Colonic mucosa (tissue), 4 donors: ENCODE results near the gene TTC17. TPM values are rescaled to one million over a fixed set of nuclear protein-coding genes. Genes with fewer than 3 reads are reported as not detected.
"Not testable (repeated sequence)": the region's sequence is repeated elsewhere in the genome, so short reads cannot be mapped to it uniquely, and the experiment has no call there.

Experiments used
- DNase-seq: peaks from one replicate; pipeline ENCODE4 v3.0.0-alpha.2; 2020
- H3K27ac ChIP-seq: fragments of 200-600 bp; one replicate; pipeline ENCODE4 v1.8.0; 2021
- H3K27me3 ChIP-seq: fragments of 200-600 bp; one replicate; pipeline ENCODE4 v1.8.0; 2021
- H3K36me3 ChIP-seq: fragments of 200-600 bp; one replicate; pipeline ENCODE4 v1.8.0; 2021
- H3K4me1 ChIP-seq: fragments of 200-600 bp; one replicate; pipeline ENCODE4 v1.8.0; 2021; ENCODE audit warnings: mild to moderate bottlenecking
- H3K4me3 ChIP-seq: fragments of 200-600 bp; one replicate; pipeline ENCODE4 v1.8.0; 2021
- H3K9ac ChIP-seq, 2 donors: one replicate each; pipeline ENCODE4 v1.7.0; 2013; ENCODE audit warnings: control low read depth in 2 of 2, low read depth in 2 of 2, low read length in 2 of 2
- H3K9me3 ChIP-seq: fragments of 200-600 bp; one replicate; pipeline ENCODE4 v1.8.0; 2021
- CTCF ChIP-seq: fragments of 200-600 bp; IDR thresholded peaks from one replicate; pipeline ENCODE4 v1.8.0; 2022; ENCODE audit warnings: antibody characterized with exemption, mild to moderate bottlenecking
- intact Hi-C: fragments of 100-400 bp; cut with DNase I; formaldehyde crosslinking; loops from one replicate; pipeline ENCODE4 v1.14.1; 2022
- total RNA-seq, 2 donors: library from RNA; stranded (reverse); fragmentation: NEBNext Ultra II Directional in 1 of 2; extraction: Animal tissue kit (Norgen Biotek cat#: 25700) in 1 of 2; gene quantifications; one replicate each; pipeline ENCODE4 v1.2.1, GENCODE V29; 2021
- donor health status: healthy.
- donor health status: DM: no; HTN: no; CAD: no.
- donor health status: DM: no; HTN: no; CAD: no.

Gene TTC17
- total RNA-seq, 2 donors from 2014 or later, result 48.6 to 56.5 TPM

- Histone ChIP-seq H3K4me3 (no peak overlapping the region), H3K27me3 (no peaks in the 10 kb centered on the region), H3K27ac (no peak overlapping the region), H3K9ac (no peak overlapping the region), H3K4me1 (no peaks in the 10 kb centered on the region), H3K36me3 (peaks cover 4% of the 10 kb centered on the region), H3K9me3 (no peaks in the 10 kb centered on the region)
- intact Hi-C loops, result no loop called here
- TF ChIP-seq CTCF, result no peak
- no peak for DNase-seq
Observed at GRCh38 chr11:43401252-43401651, 42.5 kb downstream of the TTC17 start.

DNA sequence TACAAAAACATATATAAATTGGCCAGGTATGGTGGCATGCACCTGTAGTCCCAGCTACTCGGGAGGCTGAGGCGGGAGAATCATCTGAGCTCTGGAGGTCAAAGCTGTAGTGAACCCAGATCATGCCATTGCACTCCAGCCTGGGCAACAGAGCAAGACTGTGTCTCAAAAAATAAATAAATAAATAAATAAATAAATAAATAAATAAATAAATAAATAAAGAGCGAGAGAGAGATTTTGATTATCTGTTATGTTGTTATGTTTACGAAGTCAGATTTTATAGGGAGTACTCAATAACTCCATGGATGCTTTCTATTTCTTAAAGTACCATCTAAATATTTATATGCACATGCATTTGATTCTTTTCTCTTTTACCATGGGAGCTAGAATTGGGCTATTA, 43.1 kb downstream of the TTC17 start:
- H3K27me3 ChIP-seq, H3K9ac ChIP-seq, H3K4me3 ChIP-seq, H3K9me3 ChIP-seq, H3K27ac ChIP-seq, H3K4me1 ChIP-seq, intact Hi-C loops, DNase-seq, H3K36me3 ChIP-seq: not testable (repeated sequence)

GRCh38 chr11:43403357-43404231, 44.9 kb downstream of the TTC17 start:
- no peak for TF ChIP-seq CTCF
- H3K4me3 ChIP-seq, result no peak overlapping the region
- no peaks in the 10 kb centered on the region for H3K9me3 ChIP-seq
- peaks cover 4% of the 10 kb centered on the region for H3K36me3 ChIP-seq
- DNase-seq, result no peak
- H3K27me3 ChIP-seq, result no peaks in the 10 kb centered on the region
- intact Hi-C loops, result no loop called here
- no peak overlapping the region for H3K9ac ChIP-seq
- H3K27ac ChIP-seq, result no peak overlapping the region
- H3K4me1 ChIP-seq, result no peaks in the 10 kb centered on the region

DNA sequence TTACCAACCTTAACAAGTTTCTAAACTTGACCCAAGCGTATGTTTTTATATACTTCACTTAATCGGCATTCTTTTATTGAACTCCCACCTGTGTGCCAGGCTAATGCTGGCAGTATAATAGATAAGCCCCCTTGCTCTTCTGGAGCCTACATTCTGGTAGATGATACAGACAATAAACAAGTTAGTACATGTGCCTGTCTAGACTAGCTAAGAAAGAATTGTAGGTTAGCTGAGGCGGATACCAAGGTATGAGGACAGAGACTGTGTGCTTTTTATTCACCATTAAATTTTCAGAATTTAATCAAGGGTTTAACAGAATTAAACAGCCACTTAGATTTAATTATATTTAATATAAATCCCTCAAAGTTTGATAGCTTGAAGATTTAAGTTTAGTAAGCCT, 45.7 kb downstream of the TTC17 start:
- no peaks in the 10 kb centered on the region for H3K9me3 ChIP-seq
- peaks cover 4% of the 10 kb centered on the region for H3K36me3 ChIP-seq
- H3K4me1 ChIP-seq, result no peaks in the 10 kb centered on the region
- no peak overlapping the region for H3K27ac ChIP-seq
- no peak overlapping the region for H3K4me3 ChIP-seq
- no peak overlapping the region for H3K9ac ChIP-seq
- intact Hi-C loops, result no loop called here
- DNase-seq, result no peak
- TF ChIP-seq CTCF, result no peak
- H3K27me3 ChIP-seq, result no peaks in the 10 kb centered on the region

DNA sequence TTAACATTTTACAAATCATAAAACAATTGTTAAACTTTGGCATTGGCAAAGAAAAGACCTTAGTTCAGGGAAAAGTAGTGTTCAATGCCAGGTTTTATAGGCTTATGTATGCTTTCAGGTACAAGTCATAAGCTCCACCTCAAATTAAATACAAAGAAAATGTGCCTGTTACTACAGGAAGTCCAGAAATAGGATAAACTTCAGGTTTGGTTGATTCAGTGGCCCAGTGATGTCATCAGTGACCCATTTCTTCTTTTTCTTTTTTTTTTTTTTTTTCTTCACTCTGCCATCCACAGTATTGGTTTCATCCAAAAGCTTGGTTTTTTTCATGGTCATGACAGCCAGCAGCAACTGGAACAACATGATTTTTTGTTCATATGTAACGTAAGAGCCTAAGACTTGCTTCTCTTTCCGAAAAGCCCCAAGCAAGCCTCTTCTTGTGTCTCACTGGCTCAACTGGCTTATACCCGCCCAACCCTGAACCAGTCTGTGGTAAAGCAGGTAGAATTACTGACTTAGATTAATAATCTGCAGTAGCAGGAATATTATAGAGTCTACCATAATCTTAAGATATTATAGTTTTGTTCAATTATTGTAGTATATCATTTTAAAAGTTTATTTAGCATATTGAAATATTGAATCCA, 46.2 kb downstream of the TTC17 start:
- intact Hi-C loops, result no loop called here
- Histone ChIP-seq H3K27me3 (no peaks in the 10 kb centered on the region), H3K9me3 (no peaks in the 10 kb centered on the region), H3K36me3 (peaks cover 4% of the 10 kb centered on the region), H3K27ac (no peak overlapping the region), H3K9ac (no peak overlapping the region), H3K4me3 (no peak overlapping the region), H3K4me1 (no peaks in the 10 kb centered on the region)
- DNase-seq, result no peak
- TF ChIP-seq CTCF, result no peak

GRCh38 chr11:43408277-43408676, 49.6 kb downstream of the TTC17 start:
- no peaks in the 10 kb centered on the region for H3K9me3 ChIP-seq
- H3K27ac ChIP-seq, result no peak overlapping the region
- no peak overlapping the region for H3K9ac ChIP-seq
- no peak overlapping the region for H3K4me3 ChIP-seq
- intact Hi-C loops, result no loop called here
- TF ChIP-seq CTCF, result no peak
- no peak for DNase-seq
- no peaks in the 10 kb centered on the region for H3K27me3 ChIP-seq
- H3K4me1 ChIP-seq, result no peaks in the 10 kb centered on the region
- no peaks in the 10 kb centered on the region for H3K36me3 ChIP-seq
